ENCODE results near the gene DLG2.

DNA sequence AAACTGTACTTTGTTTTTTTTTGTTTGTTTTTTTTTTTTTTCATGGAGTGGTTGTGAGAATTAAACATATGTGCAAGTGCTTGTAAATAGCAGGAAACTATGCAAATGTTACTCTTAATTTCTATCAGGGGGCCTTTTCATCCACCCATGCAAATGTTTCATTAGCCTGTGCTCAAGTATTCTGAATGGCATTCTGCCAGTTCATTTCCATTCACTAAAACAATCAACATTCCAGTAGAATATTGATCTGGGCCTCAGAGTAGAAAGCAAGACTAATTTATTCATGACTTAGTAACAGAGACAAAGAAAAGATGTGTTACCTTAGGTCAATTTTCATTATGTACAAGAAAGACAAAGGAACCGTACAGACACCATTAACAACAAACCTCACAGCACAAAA is 971.4 kb downstream of the DLG2 start:
- TF ChIP-seq POLR2AphosphoS5 (IDR thresholded peaks at IDR 0.05; ENCODE audit: low read depth, low read length) (no peak), POLR2A (IDR thresholded peaks at IDR 0.05; ENCODE audit: low read depth, low read length) (no peak)

Measured in GM12891 (cell line).